Endodermal cell (in vitro differentiated cells): ENCODE results near the gene SNCAIP. TPM values are rescaled to one million over a fixed set of nuclear protein-coding genes. Genes with fewer than 3 reads are reported as not detected.

Source experiments
- DNase-seq: peaks from one replicate; pipeline ENCODE4 v3.0.0-alpha.2; 2017
- H3K27ac ChIP-seq: 2 replicates; pipeline ENCODE4 v1.5.1; 2013; ENCODE audit warnings: mild to moderate bottlenecking, low read depth, low read length, moderate library complexity
- H3K27me3 ChIP-seq: 2 replicates; pipeline ENCODE4 v1.6.1; 2013; ENCODE audit warnings: mild to moderate bottlenecking, low read length, moderate library complexity; ENCODE audit not compliant: insufficient read depth, control insufficient read depth, poor library complexity, severe bottlenecking
- H3K36me3 ChIP-seq: 2 replicates; pipeline ENCODE4 v1.7.0; 2013; ENCODE audit warnings: mild to moderate bottlenecking, low read length, moderate library complexity; ENCODE audit not compliant: control insufficient read depth, insufficient read depth
- H3K4me1 ChIP-seq: one replicate; pipeline ENCODE4 v1.7.0; 2013; ENCODE audit warnings: low read length; ENCODE audit not compliant: control insufficient read depth, insufficient read depth
- H3K4me3 ChIP-seq: 2 replicates; pipeline ENCODE4 v1.5.1; 2013; ENCODE audit warnings: mild to moderate bottlenecking, low read length, moderate library complexity
- H3K9ac ChIP-seq: 2 replicates; pipeline ENCODE4 v1.6.1; 2013; ENCODE audit warnings: mild to moderate bottlenecking, low read length, moderate library complexity; ENCODE audit not compliant: poor library complexity, severe bottlenecking; ENCODE audit errors: extremely low read depth
- H3K9me3 ChIP-seq: 2 replicates; pipeline ENCODE4 v1.6.1; 2013; ENCODE audit warnings: mild to moderate bottlenecking, low read length, moderate library complexity; ENCODE audit not compliant: control insufficient read depth
- H3K27ac Mint-ChIP-seq: 2 replicates; pipeline ENCODE4 v1.8.0; 2020; ENCODE audit warnings: mixed read lengths
- H3K27me3 Mint-ChIP-seq: 2 replicates; pipeline ENCODE4 v1.8.0; 2021; ENCODE audit warnings: mild to moderate bottlenecking, mixed read lengths; ENCODE audit not compliant: insufficient read depth
- H3K36me3 Mint-ChIP-seq: 2 replicates; pipeline ENCODE4 v1.8.0; 2020; ENCODE audit warnings: low read depth, mixed read lengths
- H3K4me1 Mint-ChIP-seq: 2 replicates; pipeline ENCODE4 v1.8.0; 2020; ENCODE audit warnings: mixed read lengths
- H3K4me3 Mint-ChIP-seq: 2 replicates; pipeline ENCODE4 v1.8.0; 2020; ENCODE audit warnings: mild to moderate bottlenecking, moderate library complexity, mixed read lengths
- H3K9me3 Mint-ChIP-seq: 2 replicates; pipeline ENCODE4 v1.8.0; 2020; ENCODE audit warnings: mild to moderate bottlenecking, mixed read lengths
- WGBS, 2 experiments: methylation state at CpG; one replicate each; pipeline versions ENCODE4 v1.1.5 to v1.1.7; 2013; ENCODE audit warnings: missing lambda C conversion rate in 2 of 2, mixed read lengths in 1 of 2; ENCODE audit not compliant: insufficient coverage in 1 of 2, insufficient read length in 1 of 2; 5-methylcytosine and 5-hydroxymethylcytosine counted together
- total RNA-seq, 2 donors: library from RNA; stranded (reverse); fragmentation: NEBNext Ultra II Directional in 1 of 2; extraction: Animal tissue kit (Norgen Biotek cat#: 25700) in 1 of 2; gene quantifications; 2 replicates in 1 of 2; 3 replicates in 1 of 2; pipeline ENCODE4 v1.2.1, GENCODE V29; 2021
- TF ChIP-seq, protein P1 (sequence below): fragments of 200-600 bp; sonication (generic); conservative IDR thresholded peaks from 2 replicates; pipeline ENCODE4 v1.5.0; 2021; ENCODE audit warnings: antibody characterized with exemption, mild to moderate bottlenecking

Gene SNCAIP
- total RNA-seq, 2 donors from 2014 or later, result 1.4 to 2.1 TPM

DNA sequence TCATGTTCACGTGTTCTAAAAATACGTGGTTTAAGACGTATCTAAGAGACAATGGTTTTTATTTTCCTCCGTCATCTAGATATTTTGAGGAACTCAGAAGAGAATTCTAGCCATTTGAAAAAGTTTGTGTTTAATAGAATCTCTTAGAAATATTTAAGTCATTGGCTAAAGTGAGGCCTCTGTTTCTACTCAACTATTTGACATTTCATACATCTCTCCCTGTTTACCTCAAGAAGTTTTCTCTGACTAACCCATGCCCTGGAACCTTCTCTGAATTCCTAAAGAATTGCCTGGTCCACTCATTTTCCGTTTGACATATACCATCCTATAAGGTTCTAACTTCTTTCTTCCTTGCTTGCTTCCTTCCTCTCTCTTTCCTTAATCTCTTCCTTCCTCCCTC lies 178.7 kb downstream of the SNCAIP start:
- H3K9me3 Mint-ChIP-seq, result no peaks in the 10 kb centered on the region
- 56 to 77% methylated on average over 3 to 5 of the region's 5 CpGs for WGBS, 2 experiments

DNA sequence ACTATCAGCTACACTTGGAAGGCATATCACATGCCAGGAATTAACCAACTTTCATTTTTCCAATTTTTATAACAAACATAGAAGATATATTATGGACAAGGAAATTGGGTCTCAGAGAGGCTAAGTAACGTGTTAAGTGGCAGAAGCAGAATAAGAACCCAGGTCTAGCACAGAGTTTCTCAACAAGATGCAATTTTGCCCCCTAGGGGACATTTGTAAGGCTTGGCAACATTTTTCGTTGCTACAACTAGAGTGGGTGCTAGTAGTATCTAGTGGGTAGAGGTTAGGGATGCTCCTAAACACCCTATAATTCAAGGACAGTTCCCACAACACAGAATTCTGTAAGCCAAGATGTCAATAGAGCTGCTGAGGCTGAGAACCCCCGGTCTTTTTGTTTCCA lies 180.6 kb downstream of the SNCAIP start:
- H3K4me3 Mint-ChIP-seq, result no peak overlapping the region
- peak; percentile 50 for DNase-seq

More for the DNA sequence above, 178.7 kb downstream of the SNCAIP start:
- no peak overlapping the region for H3K27ac Mint-ChIP-seq
- H3K4me3 Mint-ChIP-seq, result no peak overlapping the region
- Histone ChIP-seq H3K36me3 (no peaks in the 10 kb centered on the region), H3K9ac (no peak overlapping the region), H3K9me3 (no peaks in the 10 kb centered on the region), H3K4me3 (no peak overlapping the region), H3K27ac (no peak overlapping the region), H3K4me1 (peaks cover 5% of the 10 kb centered on the region), H3K27me3 (no peaks in the 10 kb centered on the region)
- peaks cover 10% of the 10 kb centered on the region for H3K4me1 Mint-ChIP-seq
- TF ChIP-seq, protein P1, sequence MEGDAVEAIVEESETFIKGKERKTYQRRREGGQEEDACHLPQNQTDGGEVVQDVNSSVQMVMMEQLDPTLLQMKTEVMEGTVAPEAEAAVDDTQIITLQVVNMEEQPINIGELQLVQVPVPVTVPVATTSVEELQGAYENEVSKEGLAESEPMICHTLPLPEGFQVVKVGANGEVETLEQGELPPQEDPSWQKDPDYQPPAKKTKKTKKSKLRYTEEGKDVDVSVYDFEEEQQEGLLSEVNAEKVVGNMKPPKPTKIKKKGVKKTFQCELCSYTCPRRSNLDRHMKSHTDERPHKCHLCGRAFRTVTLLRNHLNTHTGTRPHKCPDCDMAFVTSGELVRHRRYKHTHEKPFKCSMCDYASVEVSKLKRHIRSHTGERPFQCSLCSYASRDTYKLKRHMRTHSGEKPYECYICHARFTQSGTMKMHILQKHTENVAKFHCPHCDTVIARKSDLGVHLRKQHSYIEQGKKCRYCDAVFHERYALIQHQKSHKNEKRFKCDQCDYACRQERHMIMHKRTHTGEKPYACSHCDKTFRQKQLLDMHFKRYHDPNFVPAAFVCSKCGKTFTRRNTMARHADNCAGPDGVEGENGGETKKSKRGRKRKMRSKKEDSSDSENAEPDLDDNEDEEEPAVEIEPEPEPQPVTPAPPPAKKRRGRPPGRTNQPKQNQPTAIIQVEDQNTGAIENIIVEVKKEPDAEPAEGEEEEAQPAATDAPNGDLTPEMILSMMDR, result no peak
- no peaks in the 10 kb centered on the region for H3K27me3 Mint-ChIP-seq
- no peaks in the 10 kb centered on the region for H3K36me3 Mint-ChIP-seq
- DNase-seq, result no peak

DNA sequence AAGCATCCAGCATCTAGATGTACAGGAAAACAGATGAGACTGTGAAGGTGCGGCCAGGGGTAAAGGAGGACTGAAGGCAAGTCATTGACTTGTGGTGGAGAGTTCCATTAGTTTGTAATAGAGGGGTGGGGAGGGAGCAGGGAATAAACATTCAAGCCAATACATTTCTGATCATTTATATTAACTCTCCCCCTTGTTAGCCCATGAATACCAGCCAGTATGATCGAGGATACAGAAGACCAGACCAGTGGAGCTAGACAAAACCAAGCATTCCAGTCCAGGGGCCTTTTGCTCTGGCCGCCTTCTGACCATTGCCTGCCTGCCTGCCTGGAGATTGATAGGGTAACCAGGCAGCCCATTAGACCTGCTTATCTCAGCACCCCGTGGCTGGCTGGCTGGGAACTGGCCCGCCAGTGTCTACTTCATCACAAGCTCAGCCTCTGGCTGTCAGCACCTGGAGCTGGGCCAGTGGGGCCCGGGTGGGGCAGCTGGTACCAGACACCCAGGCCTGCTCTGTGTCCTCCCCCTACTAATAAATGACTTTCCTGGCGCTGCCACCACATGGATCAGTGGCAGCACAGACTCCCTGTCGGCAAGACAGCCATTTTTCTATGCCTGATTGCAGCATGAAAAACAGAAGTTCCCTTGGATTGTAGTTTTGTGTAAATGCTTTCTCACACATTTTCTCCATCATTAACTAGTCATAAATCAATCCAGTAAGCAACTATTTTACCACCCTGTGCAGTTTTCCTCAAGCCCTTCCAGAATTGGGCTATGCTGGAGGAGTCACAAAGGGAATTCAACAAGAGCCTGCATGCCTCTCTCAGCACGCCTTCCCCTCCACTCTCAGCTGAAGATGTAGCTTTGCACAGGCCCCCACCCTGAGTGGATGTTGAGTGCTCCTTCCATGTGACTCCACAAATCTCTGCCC lies 181.3 kb downstream of the SNCAIP start:
- Histone ChIP-seq H3K27me3 (no peaks in the 10 kb centered on the region), H3K9me3 (no peaks in the 10 kb centered on the region), H3K9ac (no peak overlapping the region), H3K36me3 (no peaks in the 10 kb centered on the region), H3K27ac (no peak overlapping the region), H3K4me1 (peaks cover 13% of the 10 kb centered on the region), H3K4me3 (no peak overlapping the region)
- Mint-ChIP-seq H3K4me1 (peaks cover 10% of the 10 kb centered on the region), H3K27me3 (no peaks in the 10 kb centered on the region), H3K4me3 (no peak overlapping the region), H3K9me3 (no peaks in the 10 kb centered on the region), H3K36me3 (no peaks in the 10 kb centered on the region), H3K27ac (no peak overlapping the region)
- peak; percentile 55 for DNase-seq
- TF ChIP-seq, protein P1, result no peak
- 42 to 78% methylated on average over 2 to 9 of the region's 9 CpGs for WGBS, 2 experiments

More for the DNA sequence above, 180.6 kb downstream of the SNCAIP start:
- Histone ChIP-seq H3K27me3 (no peaks in the 10 kb centered on the region), H3K36me3 (no peaks in the 10 kb centered on the region), H3K27ac (no peak overlapping the region), H3K4me1 (peaks cover 13% of the 10 kb centered on the region), H3K4me3 (no peak overlapping the region), H3K9me3 (no peaks in the 10 kb centered on the region), H3K9ac (no peak overlapping the region)
- TF ChIP-seq, protein P1, result peak; percentile 75
- H3K9me3 Mint-ChIP-seq, result no peaks in the 10 kb centered on the region
- H3K27me3 Mint-ChIP-seq, result no peaks in the 10 kb centered on the region
- H3K4me1 Mint-ChIP-seq, result peaks cover 10% of the 10 kb centered on the region
- H3K27ac Mint-ChIP-seq, result no peak overlapping the region
- H3K36me3 Mint-ChIP-seq, result no peaks in the 10 kb centered on the region
- 27% methylated on average over 3 of the region's 3 CpGs; no CpG with 5 or more reads in 1 of the 2 experiments for WGBS, 2 experiments
